ENCODE measurements around the gene ZER1. TPM values are rescaled to one million over a fixed set of nuclear protein-coding genes. Genes with fewer than 3 reads are reported as not detected.
A peak's percentile ranks its signal among the peaks of the same experiment; 100 is the strongest.

The ZER1 gene
- total RNA-seq, 1 donor from 2014 or later: 38.0 TPM

- TF ChIP-seq CTCF (IDR thresholded peaks at IDR 0.05; ENCODE audit: partially characterized antibody, unreplicated experiment): no peak
- Mint-ChIP-seq H3K4me3 (ENCODE audit: unreplicated experiment) (no peak overlapping the region), H3K9me3 (ENCODE audit: unreplicated experiment) (peaks cover 2% of the 10 kb centered on the region), H3K4me1 (ENCODE audit: low read depth, unreplicated experiment) (peaks cover 6% of the 10 kb centered on the region), H3K27ac (ENCODE audit: unreplicated experiment) (peak overlapping the region; percentile 55), H3K36me3 (ENCODE audit: unreplicated experiment) (no peaks in the 10 kb centered on the region), H3K27me3 (ENCODE audit: unreplicated experiment) (peaks cover 4% of the 10 kb centered on the region)
- DNase-seq: no peak
These were observed 42.4 kb downstream of the ZER1 start for GRCh38 chr9:128729302-128729701.

GRCh38 chr9:128728298-128728697, 43.4 kb downstream of the ZER1 start:
- H3K4me1 Mint-ChIP-seq (ENCODE audit: low read depth, unreplicated experiment): peaks cover 6% of the 10 kb centered on the region
- TF ChIP-seq CTCF (IDR thresholded peaks at IDR 0.05; ENCODE audit: partially characterized antibody, unreplicated experiment): no peak
- no peak overlapping the region for H3K27ac Mint-ChIP-seq (ENCODE audit: unreplicated experiment)
- no peaks in the 10 kb centered on the region for H3K36me3 Mint-ChIP-seq (ENCODE audit: unreplicated experiment)
- no peak for DNase-seq
- peaks cover 6% of the 10 kb centered on the region for H3K27me3 Mint-ChIP-seq (ENCODE audit: unreplicated experiment)
- H3K4me3 Mint-ChIP-seq (ENCODE audit: unreplicated experiment): peak overlapping the region; percentile 25
- H3K9me3 Mint-ChIP-seq (ENCODE audit: unreplicated experiment): peaks cover 4% of the 10 kb centered on the region

GRCh38 chr9:128727640-128728248, 44.0 kb downstream of the ZER1 start:
- H3K9me3 Mint-ChIP-seq (ENCODE audit: unreplicated experiment): peaks cover 4% of the 10 kb centered on the region
- H3K4me3 Mint-ChIP-seq (ENCODE audit: unreplicated experiment): no peak overlapping the region

GRCh38 chr9:128724744-128725211, 46.9 kb downstream of the ZER1 start:
- H3K4me1 Mint-ChIP-seq (ENCODE audit: low read depth, unreplicated experiment): peaks cover 6% of the 10 kb centered on the region
- no peak for TF ChIP-seq CTCF (IDR thresholded peaks at IDR 0.05; ENCODE audit: partially characterized antibody, unreplicated experiment)
- peaks cover 7% of the 10 kb centered on the region for H3K27me3 Mint-ChIP-seq (ENCODE audit: unreplicated experiment)
- peaks cover 4% of the 10 kb centered on the region for H3K9me3 Mint-ChIP-seq (ENCODE audit: unreplicated experiment)
- peak; percentile 73 for DNase-seq
- no peaks in the 10 kb centered on the region for H3K36me3 Mint-ChIP-seq (ENCODE audit: unreplicated experiment)
- H3K4me3 Mint-ChIP-seq (ENCODE audit: unreplicated experiment): peak overlapping the region; percentile 87
- H3K27ac Mint-ChIP-seq (ENCODE audit: unreplicated experiment): peak overlapping the region; percentile 78

More at GRCh38 chr9:128727640-128728248, 44.0 kb downstream of the ZER1 start:
- TF ChIP-seq CTCF (IDR thresholded peaks at IDR 0.05; ENCODE audit: partially characterized antibody, unreplicated experiment): no peak
- H3K4me1 Mint-ChIP-seq (ENCODE audit: low read depth, unreplicated experiment): peaks cover 6% of the 10 kb centered on the region
- peaks cover 6% of the 10 kb centered on the region for H3K27me3 Mint-ChIP-seq (ENCODE audit: unreplicated experiment)
- H3K27ac Mint-ChIP-seq (ENCODE audit: unreplicated experiment): no peak overlapping the region
- no peak for DNase-seq
- no peaks in the 10 kb centered on the region for H3K36me3 Mint-ChIP-seq (ENCODE audit: unreplicated experiment)

All from glutamatergic neuron (in vitro differentiated cells).